Measurements from ENCODE around the gene PTAR1. TPM values are rescaled to one million over a fixed set of nuclear protein-coding genes. Genes with fewer than 3 reads are reported as not detected.

The PTAR1 gene
- polyA plus RNA-seq, 1 donor from 2014 or later, result 17.7 TPM

DNA sequence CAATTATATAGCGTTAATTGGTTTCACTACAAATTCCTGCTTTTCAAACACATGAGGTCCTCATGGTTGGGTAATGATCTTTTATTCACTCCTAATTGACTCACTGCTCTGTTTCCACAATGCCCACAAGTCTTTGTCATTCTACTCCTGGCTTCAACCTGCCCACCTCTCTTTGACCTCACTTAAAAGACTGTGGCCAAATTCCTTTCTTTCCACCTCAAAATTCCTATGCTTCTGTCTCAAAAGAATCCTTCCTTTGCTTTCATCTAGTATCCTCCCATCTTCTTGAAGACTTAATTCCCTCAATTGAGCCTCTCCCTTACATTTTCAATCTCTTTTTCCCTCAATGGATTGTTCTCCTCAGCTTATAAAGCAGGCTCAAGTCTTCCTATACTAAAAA lies 92.5 kb downstream of the PTAR1 start:
- Histone ChIP-seq H3K36me3 (ENCODE audit: insufficient read depth, low read length) (no peaks in the 10 kb centered on the region), H2AFZ (ENCODE audit: low read depth, low read length) (no peak overlapping the region), H3K9me3 (ENCODE audit: low read length) (no peaks in the 10 kb centered on the region), H3K4me2 (ENCODE audit: low read length) (no peak overlapping the region), H4K20me1 (ENCODE audit: insufficient read depth) (no peaks in the 10 kb centered on the region), H3K79me2 (replicated peaks; ENCODE audit: insufficient read depth, low read length) (peaks cover 26% of the 10 kb centered on the region), H3K4me3 (ENCODE audit: low read length) (no peak overlapping the region), H3K27me3 (ENCODE audit: insufficient read depth, low read depth, low read length) (no peaks in the 10 kb centered on the region), H3K9me2 (ENCODE audit: insufficient read depth, low read length) (no peaks in the 10 kb centered on the region), H3K9ac (ENCODE audit: low read length) (no peak overlapping the region), H3F3A (ENCODE audit: insufficient read depth, low read length, poor library complexity, severe bottlenecking) (no peaks in the 10 kb centered on the region), H3K27ac (ENCODE audit: low read length) (no peak overlapping the region)
- TF ChIP-seq SMC3 (conservative IDR thresholded peaks at IDR 0.05; ENCODE audit: poor library complexity), result no peak
- TF ChIP-seq, protein P1, sequence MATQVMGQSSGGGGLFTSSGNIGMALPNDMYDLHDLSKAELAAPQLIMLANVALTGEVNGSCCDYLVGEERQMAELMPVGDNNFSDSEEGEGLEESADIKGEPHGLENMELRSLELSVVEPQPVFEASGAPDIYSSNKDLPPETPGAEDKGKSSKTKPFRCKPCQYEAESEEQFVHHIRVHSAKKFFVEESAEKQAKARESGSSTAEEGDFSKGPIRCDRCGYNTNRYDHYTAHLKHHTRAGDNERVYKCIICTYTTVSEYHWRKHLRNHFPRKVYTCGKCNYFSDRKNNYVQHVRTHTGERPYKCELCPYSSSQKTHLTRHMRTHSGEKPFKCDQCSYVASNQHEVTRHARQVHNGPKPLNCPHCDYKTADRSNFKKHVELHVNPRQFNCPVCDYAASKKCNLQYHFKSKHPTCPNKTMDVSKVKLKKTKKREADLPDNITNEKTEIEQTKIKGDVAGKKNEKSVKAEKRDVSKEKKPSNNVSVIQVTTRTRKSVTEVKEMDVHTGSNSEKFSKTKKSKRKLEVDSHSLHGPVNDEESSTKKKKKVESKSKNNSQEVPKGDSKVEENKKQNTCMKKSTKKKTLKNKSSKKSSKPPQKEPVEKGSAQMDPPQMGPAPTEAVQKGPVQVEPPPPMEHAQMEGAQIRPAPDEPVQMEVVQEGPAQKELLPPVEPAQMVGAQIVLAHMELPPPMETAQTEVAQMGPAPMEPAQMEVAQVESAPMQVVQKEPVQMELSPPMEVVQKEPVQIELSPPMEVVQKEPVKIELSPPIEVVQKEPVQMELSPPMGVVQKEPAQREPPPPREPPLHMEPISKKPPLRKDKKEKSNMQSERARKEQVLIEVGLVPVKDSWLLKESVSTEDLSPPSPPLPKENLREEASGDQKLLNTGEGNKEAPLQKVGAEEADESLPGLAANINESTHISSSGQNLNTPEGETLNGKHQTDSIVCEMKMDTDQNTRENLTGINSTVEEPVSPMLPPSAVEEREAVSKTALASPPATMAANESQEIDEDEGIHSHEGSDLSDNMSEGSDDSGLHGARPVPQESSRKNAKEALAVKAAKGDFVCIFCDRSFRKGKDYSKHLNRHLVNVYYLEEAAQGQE (IDR thresholded peaks at IDR 0.05; ENCODE audit: borderline replicate concordance), result no peak

DNA sequence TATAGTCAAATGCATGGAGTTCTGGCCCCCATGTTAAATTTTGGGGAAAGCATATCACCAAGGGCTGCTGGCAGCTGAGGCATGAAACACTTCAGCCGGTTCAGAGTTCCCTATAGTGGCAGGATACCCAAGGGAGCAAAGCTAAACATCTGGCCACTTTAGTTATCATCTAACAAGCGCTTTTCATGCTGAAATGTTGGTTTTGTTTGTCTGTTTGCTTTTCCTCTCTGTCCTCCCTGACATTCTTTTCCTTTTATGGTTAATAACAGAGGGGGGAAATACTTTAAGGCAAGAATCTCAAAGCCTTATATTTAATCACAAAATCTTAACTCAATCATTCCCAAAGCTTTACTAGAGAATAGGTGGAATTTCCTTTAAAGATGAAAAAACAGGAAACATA lies 99.5 kb downstream of the PTAR1 start:
- Histone ChIP-seq H3K27me3 (ENCODE audit: insufficient read depth, low read depth, low read length) (no peaks in the 10 kb centered on the region), H3K36me3 (ENCODE audit: insufficient read depth, low read length) (no peaks in the 10 kb centered on the region), H3K27ac (ENCODE audit: low read length) (no peak overlapping the region), H2AFZ (ENCODE audit: low read depth, low read length) (no peak overlapping the region), H3K4me2 (ENCODE audit: low read length) (no peak overlapping the region), H3F3A (ENCODE audit: insufficient read depth, low read length, poor library complexity, severe bottlenecking) (no peaks in the 10 kb centered on the region), H3K79me2 (replicated peaks; ENCODE audit: insufficient read depth, low read length) (no peaks in the 10 kb centered on the region), H3K4me3 (ENCODE audit: low read length) (no peak overlapping the region), H4K20me1 (ENCODE audit: insufficient read depth) (no peaks in the 10 kb centered on the region), H3K9me3 (ENCODE audit: low read length) (no peaks in the 10 kb centered on the region), H3K9ac (ENCODE audit: low read length) (no peak overlapping the region), H3K9me2 (ENCODE audit: insufficient read depth, low read length) (no peaks in the 10 kb centered on the region)
- no peak for TF ChIP-seq POLR2AphosphoS5 (IDR thresholded peaks at IDR 0.05)
- no peak for TF ChIP-seq SMC3 (conservative IDR thresholded peaks at IDR 0.05; ENCODE audit: poor library complexity)
- TF ChIP-seq RAD21 (conservative IDR thresholded peaks at IDR 0.05), result no peak
- TF ChIP-seq, protein P1 (IDR thresholded peaks at IDR 0.05; ENCODE audit: borderline replicate concordance), result no peak
- no peak for TF ChIP-seq CTCF (IDR thresholded peaks at IDR 0.05; ENCODE audit: poor library complexity, severe bottlenecking)
- TF ChIP-seq EZH2 (IDR thresholded peaks at IDR 0.05; ENCODE audit: borderline replicate concordance, insufficient read depth, low read length, poor library complexity, severe bottlenecking), result no peak
- TF ChIP-seq EP300 (conservative IDR thresholded peaks at IDR 0.05; ENCODE audit: poor library complexity, severe bottlenecking), result no peak
- TF ChIP-seq MXI1 (conservative IDR thresholded peaks at IDR 0.05; ENCODE audit: poor library complexity, severe bottlenecking), result no peak
- TF ChIP-seq TAF1 (IDR thresholded peaks at IDR 0.05; ENCODE audit: low read depth), result no peak

Other genes with a start within 250 kb of the PTAR1 start
- 10.9 and 13.4 TPM in 2 replicates for gene APBA1, start 87.6 kb downstream of the PTAR1 start, polyA plus RNA-seq
- gene CFAP95, start 60.8 kb upstream of the PTAR1 start, polyA plus RNA-seq, result not detected in 2 replicates